HL-60 (cell line): ENCODE results near the gene ARFGEF3.

Source experiments
- DNase-seq, 2 experiments: peaks; one replicate each; pipeline ENCODE4 v3.0.0-alpha.2; 2010 to 2020; ENCODE audit warnings: low read depth in 1 of 2, low spot score in 1 of 2
- H3K27ac ChIP-seq: fragments of 250-450 bp; sonication (Bioruptor Pico); replicated peaks from 2 replicates; pipeline ENCODE4 v1.5.1; 2020; ENCODE audit warnings: mild to moderate bottlenecking, moderate library complexity
- H3K27me3 ChIP-seq: fragments of 250-450 bp; sonication (Bioruptor Pico); 2 replicates; pipeline ENCODE4 v1.5.1; 2021; ENCODE audit warnings: mild to moderate bottlenecking, moderate library complexity; ENCODE audit not compliant: insufficient read depth, poor library complexity, severe bottlenecking
- H3K4me3 ChIP-seq: replicated peaks from 2 replicates; pipeline ENCODE4 v1.5.1; 2011; ENCODE audit warnings: mild to moderate bottlenecking, control low read depth, low read length; ENCODE audit not compliant: insufficient read depth
- CTCF ChIP-seq: IDR thresholded peaks from one replicate; pipeline ENCODE4 v1.5.1; 2011; ENCODE audit warnings: low read length, control low read depth, inconsistent platforms; ENCODE audit not compliant: insufficient read depth
- GABPA ChIP-seq: IDR thresholded peaks from 2 replicates; pipeline ENCODE4 v1.6.1; 2012; ENCODE audit warnings: low read depth
- POLR2AphosphoS5 ChIP-seq: IDR thresholded peaks from 2 replicates; pipeline ENCODE4 v1.6.1; 2012; ENCODE audit warnings: low read depth
- REST ChIP-seq: IDR thresholded peaks from 2 replicates; pipeline ENCODE4 v1.6.1; 2012; ENCODE audit warnings: low read depth; ENCODE audit not compliant: insufficient replicate concordance
- SPI1 ChIP-seq: IDR thresholded peaks from 2 replicates; pipeline ENCODE4 v1.6.1; 2012; ENCODE audit warnings: low read depth, mild to moderate bottlenecking, borderline replicate concordance

Gene ARFGEF3

GRCh38 chr6:138275976-138276375, 114.2 kb downstream of the ARFGEF3 start:
- no peak overlapping the region for H3K27ac ChIP-seq
- no peaks in the 10 kb centered on the region for H3K27me3 ChIP-seq
- H3K4me3 ChIP-seq, result no peak overlapping the region
- TF ChIP-seq CTCF, result no peak
- TF ChIP-seq REST, result no peak
- no peak for TF ChIP-seq GABPA
- no peak for TF ChIP-seq SPI1
- no peak for TF ChIP-seq POLR2AphosphoS5
- DNase-seq, result no peak

GRCh38 chr6:138277835-138278234, 116.1 kb downstream of the ARFGEF3 start:
- Histone ChIP-seq H3K27me3 (no peaks in the 10 kb centered on the region), H3K4me3 (no peak overlapping the region), H3K27ac (no peak overlapping the region)
- DNase-seq, result no peak
- TF ChIP-seq GABPA, result no peak
- no peak for TF ChIP-seq POLR2AphosphoS5
- TF ChIP-seq REST, result no peak
- no peak for TF ChIP-seq CTCF
- TF ChIP-seq SPI1, result no peak

GRCh38 chr6:138278326-138278725, 116.6 kb downstream of the ARFGEF3 start:
- H3K27me3 ChIP-seq, result no peaks in the 10 kb centered on the region
- TF ChIP-seq POLR2AphosphoS5 (no peak), GABPA (no peak), CTCF (no peak), REST (no peak), SPI1 (no peak)
- no peak for DNase-seq
- H3K27ac ChIP-seq, result no peak overlapping the region
- H3K4me3 ChIP-seq, result no peak overlapping the region
